OCI-LY3 (cell line): ENCODE results near the gene IRAG1.
A peak's percentile ranks its signal among the peaks of the same experiment; 100 is the strongest.

ENCODE experiments used
- EZH2phosphoT487 ChIP-seq: fragments of 200-600 bp; shearing (Covaris generic); IDR thresholded peaks from 2 replicates; pipeline ENCODE4 v1.6.1; 2018; ENCODE audit warnings: antibody characterized with exemption, mixed run types, low read depth
- TF ChIP-seq, protein P1 (sequence below): fragments of 200-600, 300-600 bp; sonication (generic); IDR thresholded peaks from 2 replicates; pipeline ENCODE4 v1.5.1; 2014; ENCODE audit warnings: antibody characterized with exemption, low read length, low read depth

DNA sequence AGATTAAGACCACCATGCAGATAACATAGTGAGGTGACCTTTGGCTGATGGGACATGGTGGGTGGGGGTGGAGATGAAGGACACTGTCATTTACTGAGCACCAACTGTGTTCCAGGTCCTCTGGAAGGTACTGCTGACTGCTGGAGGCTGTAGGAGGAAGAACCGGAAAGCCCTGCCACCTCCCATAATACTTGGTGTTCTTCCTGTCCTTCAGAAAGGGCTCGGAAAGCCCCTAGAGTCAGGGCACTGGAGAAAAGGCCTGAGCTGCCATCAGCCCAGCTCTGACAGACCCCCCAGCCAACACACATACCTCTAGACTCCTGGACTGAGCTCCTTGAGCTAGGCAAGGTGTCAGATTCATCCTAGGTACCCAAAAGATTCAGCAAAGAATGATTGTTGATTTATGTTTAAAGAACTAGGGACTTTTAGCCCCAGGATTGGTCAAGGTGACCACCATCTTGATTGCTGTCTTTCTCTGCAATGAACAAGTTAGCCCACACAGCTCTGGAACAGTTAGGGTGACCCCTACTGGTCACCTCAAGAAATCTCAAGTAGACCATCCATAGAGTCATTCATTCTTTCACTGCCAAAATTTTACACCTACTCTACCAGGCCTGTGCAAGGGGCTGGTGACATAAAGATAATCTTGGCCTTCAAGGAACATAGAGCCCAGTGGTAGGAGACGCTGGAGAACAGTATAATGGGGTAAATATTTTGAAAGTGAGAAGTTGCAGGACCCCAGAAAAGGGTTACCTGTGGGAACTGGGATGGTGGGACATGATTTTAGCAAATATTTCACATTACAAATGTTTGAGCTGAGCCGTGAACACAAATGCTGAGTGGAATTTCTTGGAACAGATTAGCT is 39.4 kb downstream of the IRAG1 start:
- TF ChIP-seq, protein P1, sequence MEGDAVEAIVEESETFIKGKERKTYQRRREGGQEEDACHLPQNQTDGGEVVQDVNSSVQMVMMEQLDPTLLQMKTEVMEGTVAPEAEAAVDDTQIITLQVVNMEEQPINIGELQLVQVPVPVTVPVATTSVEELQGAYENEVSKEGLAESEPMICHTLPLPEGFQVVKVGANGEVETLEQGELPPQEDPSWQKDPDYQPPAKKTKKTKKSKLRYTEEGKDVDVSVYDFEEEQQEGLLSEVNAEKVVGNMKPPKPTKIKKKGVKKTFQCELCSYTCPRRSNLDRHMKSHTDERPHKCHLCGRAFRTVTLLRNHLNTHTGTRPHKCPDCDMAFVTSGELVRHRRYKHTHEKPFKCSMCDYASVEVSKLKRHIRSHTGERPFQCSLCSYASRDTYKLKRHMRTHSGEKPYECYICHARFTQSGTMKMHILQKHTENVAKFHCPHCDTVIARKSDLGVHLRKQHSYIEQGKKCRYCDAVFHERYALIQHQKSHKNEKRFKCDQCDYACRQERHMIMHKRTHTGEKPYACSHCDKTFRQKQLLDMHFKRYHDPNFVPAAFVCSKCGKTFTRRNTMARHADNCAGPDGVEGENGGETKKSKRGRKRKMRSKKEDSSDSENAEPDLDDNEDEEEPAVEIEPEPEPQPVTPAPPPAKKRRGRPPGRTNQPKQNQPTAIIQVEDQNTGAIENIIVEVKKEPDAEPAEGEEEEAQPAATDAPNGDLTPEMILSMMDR, result peak; percentile 90
- TF ChIP-seq EZH2phosphoT487, result no peak
